Fibroblast of skin of left biceps (primary cell): ENCODE data around the gene HOXA3.

Source experiments
- DNase-seq, 2 experiments: peaks; one replicate each; pipeline ENCODE4 v3.0.0-alpha.2; 2013; ENCODE audit warnings: low read depth in 2 of 2

The HOXA3 gene

DNA sequence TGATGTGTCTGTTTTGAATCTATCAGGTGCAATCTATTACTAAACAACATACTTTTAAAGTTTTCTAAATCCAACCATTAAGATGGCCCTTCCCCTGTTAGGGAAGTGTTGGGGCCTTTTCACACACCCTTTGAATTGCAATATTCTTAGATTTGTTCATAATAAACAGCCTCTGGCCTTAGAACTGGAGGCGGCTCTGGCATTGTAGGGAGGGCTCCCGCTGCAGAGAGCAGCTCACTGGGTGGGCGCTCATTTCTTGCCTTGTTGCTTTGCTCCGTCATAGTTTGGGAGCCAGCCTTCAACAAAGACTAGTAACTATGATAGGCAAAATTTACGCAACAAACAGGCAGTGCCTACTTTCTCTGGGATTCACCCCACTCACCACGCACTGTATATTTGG lies 26.0 kb upstream of the HOXA3 start:
- DNase-seq, result no peak

DNA sequence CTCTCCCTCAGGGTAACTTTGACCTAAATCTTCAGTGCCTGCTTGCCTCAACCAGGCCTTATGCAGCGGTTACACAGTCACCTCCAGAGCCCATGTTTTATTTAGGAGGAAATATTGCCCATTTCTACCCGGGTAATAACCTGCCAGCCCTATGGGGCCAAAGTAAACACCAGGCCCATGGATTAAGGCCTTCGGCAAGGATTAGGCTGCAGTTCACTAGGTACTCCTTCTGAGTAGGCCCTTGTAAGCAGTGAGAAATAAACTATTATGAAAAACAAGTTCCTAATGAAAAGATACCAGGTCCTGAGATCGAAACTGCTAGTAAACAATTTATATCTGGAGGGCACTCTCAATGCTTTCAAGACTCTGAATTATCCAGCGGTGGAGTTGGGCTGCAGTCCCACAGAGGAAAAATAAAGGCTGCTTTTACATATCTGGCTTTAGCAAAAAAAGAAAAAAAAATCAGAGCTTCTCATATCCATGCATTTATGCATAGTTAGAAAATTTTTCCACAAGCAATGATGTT lies 25.5 kb upstream of the HOXA3 start:
- DNase-seq, result no peak

DNA sequence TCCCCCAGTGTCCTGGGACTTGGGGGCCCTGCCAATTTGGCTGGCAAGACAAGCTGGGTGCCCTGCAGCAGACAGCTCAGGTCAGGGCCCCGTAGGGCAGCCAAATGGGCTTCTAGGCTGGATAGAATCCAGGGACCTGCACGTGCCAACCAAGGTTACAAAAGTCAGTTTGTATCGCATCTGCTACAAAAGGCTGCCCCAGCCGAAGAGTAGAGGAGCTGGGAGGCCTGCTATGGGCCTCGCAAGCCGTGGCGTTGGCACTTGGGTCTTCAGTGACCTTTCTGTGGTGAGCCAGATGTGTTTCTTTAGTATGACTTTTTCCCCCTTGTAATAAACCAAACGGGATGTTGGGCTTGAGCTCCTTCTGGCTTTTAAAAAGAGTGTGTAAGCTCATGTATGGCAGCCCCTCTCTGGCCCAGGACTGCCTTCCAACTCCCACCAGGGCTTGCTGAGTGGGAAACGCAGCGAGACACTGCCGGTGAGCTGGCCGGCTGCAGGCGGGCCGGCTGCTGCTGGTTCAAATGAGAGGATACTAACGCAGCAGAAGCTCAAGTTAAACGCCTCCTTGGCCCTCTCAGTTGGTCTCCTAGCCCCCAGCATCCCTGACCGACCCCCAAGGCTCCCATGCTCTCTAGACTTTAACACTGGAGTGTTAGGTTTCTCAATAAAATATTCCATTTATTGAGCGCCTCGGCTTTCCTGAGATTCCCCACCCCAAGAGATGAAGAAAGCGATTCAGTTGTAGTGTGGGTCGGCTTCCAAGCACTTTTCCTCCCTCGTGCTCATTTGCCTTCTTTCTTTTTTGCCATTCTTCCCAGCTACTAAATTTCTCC lies 24.8 kb upstream of the HOXA3 start:
- no peak for DNase-seq

DNA sequence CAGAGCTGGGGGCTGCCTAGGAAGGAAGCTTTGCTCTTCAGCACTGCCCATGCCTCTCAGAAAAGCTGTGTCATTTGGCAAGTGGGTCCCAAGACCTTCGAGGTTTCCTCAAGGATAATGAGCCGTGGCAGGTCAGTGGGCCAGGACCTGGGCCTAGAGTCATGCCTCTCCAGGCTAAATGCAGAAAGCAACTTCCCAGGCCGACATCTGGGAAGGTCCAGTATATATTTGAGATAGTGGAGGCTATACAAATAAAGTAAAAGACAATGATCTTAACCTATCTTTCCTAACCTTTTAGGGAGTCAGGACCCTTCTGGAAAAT lies 24.1 kb upstream of the HOXA3 start:
- no peak for DNase-seq

DNA sequence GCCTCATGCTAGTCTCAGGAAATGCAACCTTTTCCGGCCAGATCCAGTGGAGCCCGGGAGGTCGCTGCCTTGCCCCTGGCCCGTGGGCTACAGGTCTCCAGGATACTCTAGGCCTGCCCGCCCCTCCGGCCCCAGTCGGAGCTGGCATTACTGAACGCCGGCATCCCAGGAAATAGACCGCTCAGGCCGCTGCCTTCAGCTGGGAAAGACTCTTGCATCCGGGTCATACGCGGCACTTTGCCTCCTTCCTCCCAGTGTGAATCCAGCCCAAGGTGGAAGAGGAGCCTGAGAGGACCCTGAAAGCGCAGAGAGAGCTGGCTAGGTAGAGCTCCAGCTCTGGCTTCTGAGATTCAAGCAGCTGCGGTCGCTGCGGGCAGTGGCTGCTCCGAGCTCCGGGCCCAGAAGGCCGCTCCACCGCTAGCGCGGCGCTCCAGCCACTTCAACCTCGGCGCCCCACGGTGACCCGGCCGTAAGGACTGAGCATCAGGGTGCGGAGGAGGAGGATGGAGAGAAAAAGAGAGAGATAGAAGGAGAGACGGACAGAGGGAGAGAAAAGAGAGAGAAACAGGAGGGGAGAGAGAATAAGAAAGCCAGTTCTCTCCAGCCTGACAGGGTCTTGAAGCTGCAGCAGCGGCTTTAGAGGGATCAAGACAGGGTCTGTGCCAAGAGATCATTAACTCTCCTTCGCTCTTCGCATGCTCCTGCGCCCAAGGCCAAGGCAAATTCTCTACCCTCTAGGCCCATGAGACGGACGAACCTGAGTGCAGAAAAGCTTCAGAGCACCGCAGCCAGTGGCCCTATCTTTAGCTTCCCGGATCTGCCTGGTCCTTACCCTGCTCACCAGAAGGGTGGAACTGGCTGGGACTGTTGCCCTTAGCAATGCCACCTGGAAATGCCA lies 23.5 kb upstream of the HOXA3 start:
- DNase-seq, result no peak

DNA sequence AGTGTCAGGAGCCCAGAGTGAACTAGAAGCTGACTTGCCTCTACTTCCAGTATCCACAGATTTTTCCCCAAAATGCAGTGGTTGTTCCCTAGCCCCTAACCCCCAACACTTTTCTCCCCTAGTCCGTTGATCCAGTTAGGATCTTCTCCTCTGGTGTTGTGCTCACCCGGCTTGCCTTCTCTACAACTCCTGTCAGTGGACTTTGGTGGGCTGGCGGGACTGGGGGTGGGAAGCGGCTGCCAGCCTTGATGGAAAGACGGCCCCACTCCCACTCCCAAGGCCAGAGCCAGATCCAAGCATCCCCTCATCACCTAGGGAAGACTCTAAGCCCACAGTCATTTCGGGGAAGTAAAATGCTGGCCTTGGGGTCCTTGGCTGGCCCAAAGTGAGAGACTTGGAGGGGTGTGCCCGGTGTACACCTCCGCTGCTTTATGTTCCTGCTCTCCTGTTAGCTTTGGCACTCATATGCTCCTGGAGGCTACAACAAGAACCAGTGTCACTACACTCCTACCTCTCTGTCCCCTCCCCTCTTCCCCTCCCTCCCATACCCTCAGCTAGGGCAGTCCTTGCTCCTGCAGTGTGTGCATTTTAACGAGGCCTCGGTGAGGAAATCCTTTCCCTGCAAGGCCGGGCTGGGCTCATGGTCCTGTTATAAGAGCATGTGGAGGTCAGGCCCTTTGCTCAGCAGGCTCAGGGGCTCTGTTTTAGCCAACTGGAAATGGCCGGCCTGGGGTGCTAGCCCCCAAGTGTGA lies 22.7 kb upstream of the HOXA3 start:
- DNase-seq, result no peak

DNA sequence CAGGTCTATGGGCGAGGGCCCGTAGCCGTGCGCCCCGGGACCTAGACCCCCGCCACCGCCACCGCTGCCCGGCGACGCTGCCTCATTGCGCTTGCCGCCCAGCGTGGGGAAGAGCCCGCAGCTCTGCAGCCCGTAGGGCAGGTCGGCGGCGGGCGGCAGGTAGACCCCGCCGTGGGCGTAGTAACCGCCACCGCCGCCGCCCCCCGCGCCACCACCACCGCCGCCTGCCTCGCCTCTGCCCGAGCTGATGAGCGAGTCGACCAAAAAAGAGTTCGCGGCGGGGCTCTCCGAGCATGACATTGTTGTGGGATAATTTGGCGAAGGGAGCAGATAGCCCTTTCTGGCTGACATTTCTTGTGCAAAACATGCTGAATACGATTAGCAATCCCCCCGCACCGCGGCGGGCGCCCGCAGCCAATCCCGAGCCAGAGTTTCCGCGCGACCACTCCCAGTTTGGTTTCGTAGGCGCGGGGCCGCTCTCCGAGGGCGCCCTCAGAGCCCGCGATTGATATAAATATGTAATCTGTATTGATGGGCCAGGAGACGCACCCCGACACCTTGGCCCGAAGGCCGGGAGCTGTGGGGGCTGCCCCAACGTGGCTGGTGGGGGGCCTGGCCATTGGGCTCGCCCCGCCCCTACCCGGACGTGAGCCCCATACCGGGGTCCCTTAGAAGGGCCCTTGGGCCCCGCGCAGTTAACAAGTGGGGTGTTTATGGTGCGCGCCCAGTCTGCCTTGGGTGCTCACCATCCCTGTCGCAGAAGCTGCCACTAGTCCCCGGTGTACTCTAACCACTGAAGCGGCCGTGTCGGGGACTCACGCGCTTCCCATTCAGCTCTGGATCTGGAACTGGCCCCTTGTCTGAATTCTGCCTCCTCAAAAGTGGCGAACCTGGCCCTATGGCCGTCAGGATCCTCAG lies 21.8 kb upstream of the HOXA3 start, which contains the start of gene HOXA10:
TSS of gene HOXA10 (minus strand) at position 365 of the 918 bp plus-strand sequence. CDS start at position 351, 14 bp downstream.
- DNase-seq, result peak in 1 of 2 experiments; percentile 62

DNA sequence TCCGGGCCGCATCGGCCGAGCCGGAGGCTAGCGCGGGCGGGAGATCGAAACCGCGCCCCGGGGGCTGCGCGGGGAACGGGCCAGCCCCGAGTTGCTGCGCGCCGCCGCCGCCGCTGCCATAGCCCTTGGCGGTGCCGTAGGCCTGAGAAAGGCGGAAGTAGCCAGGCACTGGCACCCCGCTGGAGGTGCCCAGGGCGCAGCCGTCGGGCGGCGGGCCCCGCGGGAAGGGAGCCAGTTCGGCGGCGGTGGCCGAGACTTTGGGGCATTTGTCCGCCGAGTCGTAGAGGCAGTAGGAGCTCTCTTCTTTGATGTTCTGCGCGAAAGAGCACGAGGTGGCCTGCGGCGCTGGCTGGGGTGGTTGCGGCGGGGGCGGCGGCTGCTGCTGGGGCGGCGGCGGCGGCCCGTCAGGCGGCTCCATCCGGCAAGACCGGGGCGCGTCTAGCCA lies 21.1 kb upstream of the HOXA3 start:
- no peak for DNase-seq

DNA sequence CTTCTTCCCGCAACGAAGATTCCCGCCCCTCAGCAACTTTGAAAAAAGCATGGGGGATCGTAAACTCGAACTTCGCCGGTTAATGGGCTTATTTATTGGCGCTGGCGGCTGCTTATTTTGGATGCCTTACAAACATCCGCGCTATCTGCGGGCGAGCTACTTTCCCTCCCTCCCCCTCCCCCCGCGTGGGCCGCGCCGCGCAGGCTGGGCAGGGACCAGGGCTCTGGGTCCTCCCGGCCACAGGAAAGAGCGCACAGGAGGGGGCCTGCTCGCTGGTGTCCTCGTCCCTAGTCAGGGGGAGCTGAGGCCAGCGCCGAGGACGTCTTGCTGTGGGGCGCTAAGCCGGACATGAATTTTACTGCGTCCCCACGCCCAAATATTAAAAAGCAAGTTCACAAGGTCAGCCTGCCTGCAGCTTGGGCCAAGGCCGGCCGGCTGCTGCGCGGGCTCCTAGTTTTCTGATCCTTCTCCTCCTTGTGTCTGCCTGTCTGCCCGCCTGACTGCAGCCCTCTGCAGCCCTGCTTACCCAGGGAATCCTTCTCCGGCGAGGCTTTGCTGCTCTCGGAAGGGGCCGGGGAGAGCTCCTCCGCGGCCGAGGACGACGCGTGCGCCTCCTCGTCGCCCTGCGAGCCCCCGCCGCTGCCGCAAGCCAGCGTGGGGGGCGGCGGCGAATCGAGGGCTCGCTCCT lies 20.6 kb upstream of the HOXA3 start:
- peak in 1 of 2 experiments; percentile 53 for DNase-seq

DNA sequence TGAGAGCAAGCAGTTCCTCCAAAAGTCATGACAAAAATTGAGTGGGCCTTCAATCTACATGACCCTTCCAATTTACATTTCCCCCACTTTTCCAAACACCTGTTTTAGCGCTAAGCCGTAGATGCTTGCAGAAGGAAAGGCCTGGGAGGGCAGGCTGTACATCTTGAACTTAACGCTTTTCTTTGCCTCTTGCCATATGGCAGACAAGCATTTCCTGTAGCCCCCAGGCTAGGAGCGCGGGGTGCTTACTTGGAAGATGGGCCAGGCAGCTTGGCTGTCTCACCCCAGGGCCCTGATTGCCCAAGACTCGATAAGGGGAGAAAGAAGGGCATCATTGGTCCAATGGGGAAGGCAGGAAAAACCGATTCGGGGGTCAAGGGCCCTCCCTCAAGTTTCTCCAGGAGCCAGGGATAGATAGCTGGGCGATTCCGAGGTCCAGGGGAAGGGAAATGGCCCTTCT lies 20.0 kb upstream of the HOXA3 start:
- no peak for DNase-seq

DNA sequence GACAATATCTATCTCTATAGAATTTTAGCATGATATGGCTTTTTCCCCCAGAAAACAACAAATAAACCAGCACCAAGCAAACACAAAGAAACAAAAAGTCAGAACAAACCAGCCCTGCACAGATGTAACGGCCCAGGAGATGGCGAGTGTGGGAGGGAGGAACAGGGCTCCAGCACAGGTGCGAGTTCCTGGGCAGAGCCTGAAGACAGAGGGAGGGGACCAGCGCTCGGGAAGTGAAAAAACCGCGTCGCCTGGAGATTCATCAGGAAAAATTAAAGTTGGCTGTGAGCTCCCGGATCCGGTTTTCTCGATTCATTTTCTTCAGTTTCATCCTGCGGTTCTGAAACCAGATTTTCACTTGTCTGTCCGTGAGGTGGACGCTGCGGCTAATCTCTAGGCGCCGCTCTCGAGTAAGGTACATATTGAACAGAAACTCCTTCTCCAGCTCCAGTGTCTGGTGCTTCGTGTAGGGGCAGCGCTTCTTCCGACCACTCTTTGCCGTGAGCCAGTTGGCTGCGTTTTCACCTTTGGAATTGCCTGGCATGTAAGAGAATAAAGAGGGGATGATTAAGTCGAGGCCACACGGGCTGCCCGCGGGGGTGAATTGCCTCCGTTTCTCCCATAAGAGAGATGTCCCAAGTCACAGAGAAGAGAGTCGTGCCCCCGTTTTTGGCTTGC lies 19.4 kb upstream of the HOXA3 start:
- no peak for DNase-seq

DNA sequence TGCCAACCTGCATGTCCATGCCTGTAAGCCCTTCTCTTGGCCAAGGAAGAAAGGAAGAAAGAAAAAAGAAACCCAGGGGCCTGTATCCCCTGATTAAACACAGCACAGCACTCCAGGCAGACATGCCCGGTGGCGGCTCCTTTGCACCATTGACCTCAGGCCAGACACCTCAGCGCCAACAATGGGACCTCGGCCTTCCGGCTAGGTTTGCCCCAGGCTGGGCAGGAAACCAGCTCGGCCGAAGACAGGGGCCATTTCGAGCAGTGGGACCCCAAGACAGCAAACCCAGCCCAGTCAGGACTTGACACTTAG lies 18.9 kb upstream of the HOXA3 start:
- no peak for DNase-seq

DNA sequence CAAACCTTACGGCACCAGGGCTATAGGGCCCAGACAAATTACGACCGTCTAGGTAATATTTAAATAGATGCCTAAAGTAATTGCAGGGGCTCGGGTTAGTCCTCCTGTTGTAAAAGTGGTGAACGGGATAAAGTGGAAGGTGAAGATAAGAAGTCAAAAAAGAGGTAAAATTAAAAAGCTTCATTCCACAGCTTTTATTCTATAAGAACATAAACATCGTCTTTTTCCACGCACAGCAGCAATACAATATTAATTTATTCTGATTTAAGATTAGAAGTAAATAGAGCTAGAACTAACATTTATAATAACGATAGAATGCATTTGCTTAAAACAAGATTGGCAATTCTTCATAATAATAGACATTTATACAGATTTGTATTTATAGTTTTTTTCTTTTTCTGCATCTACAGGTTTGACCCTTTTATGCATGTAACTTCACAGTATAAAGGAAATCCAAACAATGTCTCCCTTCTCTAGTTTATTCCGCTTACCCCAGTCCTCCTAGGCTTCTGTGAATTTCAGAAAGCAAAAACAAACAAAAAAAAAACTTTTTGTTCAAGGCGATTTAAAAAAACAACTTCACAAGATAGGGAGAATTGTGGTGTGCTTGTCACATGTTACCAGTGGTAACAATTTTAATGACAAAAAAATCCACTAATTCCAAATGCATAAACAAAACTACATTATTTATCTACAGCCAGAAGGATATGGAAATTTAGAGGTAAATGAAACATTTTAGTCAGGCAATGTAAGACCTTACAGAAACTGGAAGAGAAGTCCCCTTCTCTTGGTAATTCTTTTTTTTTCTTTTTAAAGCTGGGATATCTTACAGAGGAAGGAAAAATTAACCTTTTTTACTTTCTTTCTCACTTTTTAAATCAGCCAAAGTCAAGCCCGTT lies 18.3 kb upstream of the HOXA3 start:
- DNase-seq, result no peak

DNA sequence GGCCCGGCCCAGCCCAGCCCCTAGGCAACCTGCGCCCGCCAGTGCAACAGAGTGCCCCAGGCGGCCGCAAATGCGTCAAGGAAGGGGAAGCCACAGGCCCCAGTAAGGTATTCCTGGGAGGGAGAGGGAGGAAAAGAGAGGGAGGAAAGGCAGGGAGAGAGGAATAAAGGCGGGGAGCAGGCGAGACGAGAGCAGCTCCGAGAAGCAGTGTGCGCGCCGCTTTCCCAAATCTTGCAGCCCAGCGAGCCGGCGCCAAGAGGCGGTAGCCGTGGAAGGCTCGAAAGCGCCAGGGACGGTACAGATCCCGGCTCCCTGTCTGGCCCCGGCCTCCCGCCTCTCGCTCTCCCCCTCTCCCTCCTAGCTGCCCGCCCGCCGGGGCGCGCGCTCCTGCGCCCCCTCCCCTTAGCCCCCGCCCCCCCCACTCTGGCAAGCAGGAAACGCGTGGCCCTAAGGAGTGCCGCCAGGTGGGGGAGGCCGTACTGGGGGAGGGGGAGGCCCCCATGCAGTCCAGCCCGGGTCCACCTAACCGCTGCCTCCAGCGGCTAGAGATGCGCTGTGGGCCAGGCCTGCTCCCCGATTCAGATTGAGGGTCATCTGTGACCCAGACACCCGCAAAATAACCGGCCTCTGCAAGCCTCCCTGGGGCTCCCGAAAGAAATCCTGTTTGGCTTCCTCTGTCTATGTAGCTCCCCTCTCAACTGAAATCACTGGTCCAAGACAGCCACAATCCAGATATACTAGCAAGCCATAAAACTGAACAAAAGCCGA lies 17.5 kb upstream of the HOXA3 start:
- DNase-seq, result no peak

DNA sequence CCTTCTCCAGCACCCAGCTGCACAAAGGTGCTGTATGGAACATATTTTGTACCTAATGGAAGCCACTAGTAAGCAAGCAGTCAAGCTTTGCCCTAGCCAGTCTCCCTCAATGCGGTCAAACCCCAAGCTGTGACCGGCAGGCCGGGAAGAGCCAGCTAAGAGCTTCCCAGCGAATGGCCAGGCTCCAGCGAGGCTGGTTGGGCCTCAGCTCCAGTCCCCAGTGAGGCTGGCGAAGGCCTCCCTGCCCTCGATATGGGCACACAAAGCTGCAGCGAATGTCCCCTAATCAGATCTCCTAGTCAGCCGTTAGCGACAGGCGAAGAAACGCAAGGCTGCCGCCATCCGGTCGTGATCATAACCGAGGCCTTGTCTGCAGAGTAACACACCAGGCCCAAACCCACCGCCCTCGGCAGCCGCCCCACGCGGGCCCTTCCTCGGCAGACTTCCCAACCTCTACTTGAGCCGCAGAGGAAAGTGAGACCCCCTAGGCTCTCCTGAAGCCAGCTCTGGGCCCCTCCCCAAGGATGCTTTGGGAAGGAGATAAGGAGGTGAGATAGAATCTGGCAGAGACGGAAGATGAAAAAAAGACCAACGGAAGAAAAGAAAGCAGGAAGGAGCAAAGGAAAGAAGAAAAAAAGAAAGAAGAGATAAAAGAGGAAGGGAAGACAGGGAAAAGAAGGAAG lies 16.0 kb upstream of the HOXA3 start:
- no peak for DNase-seq

DNA sequence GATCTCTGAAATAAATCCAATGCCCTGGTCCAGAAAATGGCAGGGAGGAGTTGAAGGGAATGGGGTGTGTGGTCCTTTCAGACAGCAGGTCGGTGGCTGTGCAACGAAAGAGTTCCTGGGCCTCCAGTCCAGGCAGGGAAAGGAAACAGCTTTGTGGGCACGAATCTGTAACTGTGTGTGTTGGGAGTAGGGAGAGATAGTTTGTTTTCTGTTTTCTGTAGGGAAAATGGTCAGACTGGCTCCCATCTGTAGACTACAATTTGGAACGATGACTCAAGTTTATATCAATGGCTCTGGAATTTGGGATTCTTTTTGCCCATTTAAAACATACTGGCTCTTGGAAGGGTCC lies 15.5 kb upstream of the HOXA3 start:
- DNase-seq, result no peak
